B cell (primary cell): ENCODE measurements around the gene MYH3. TPM values are rescaled to one million over a fixed set of nuclear protein-coding genes. Genes with fewer than 3 reads are reported as not detected.

Experiments
- ATAC-seq: fragments of 200-7000 bp; cut with Tn5 transposase; one replicate; pipeline ENCODE4 v1.10.0; 2021; ENCODE audit warnings: low read depth, mild to moderate bottlenecking, moderate number of reproducible peaks, moderate library complexity
- CTCF ChIA-PET: fragments of 350-600 bp; sonication (Branson Sonifier 250); formaldehyde crosslinking; loops from one replicate; lab custom pipeline; 2021; ENCODE audit warnings: antibody characterized with exemption, inconsistent platforms; lab: Charles Lee
- POLR2A ChIA-PET: fragments of 350-600 bp; sonication (Branson Sonifier 250); formaldehyde crosslinking; loops from one replicate; lab custom pipeline; 2021; ENCODE audit warnings: antibody characterized with exemption; lab: Charles Lee
- DNase-seq: peaks from one replicate; pipeline ENCODE4 v3.0.0; 2013
- H2AFZ ChIP-seq: 2 replicates; pipeline ENCODE4 v1.6.1; 2012; ENCODE audit warnings: mild to moderate bottlenecking, low read depth, low read length; ENCODE audit not compliant: insufficient read depth, poor library complexity, severe bottlenecking
- H3K27ac ChIP-seq, 2 donors: 1 replicate in 1 of 2; 2 replicates in 1 of 2; pipeline ENCODE4 v1.5.1; 2012 to 2013; ENCODE audit warnings: low read length in 2 of 2, mild to moderate bottlenecking in 2 of 2, moderate library complexity in 1 of 2
- H3K27me3 ChIP-seq, 4 experiments: fragments of 200-600 bp in 1 of 4; sonication (generic) in 1 of 4; replicated peaks in 1 of 4; 1 replicate in 2 of 4; 2 replicates in 2 of 4; pipeline versions ENCODE4 v1.6.1 to v1.7.0; 2013 to 2016; ENCODE audit warnings: low read length in 3 of 4, mild to moderate bottlenecking in 2 of 4, mixed read lengths in 1 of 4, moderate library complexity in 1 of 4; ENCODE audit not compliant: insufficient read depth in 4 of 4, control insufficient read depth in 3 of 4; ENCODE audit errors: control extremely low read depth in 1 of 4
- H3K36me3 ChIP-seq, 2 experiments: replicated peaks in 1 of 2; 1 replicate in 1 of 2; 2 replicates in 1 of 2; pipeline versions ENCODE4 v1.6.1 to v1.7.1; 2013; ENCODE audit warnings: low read length in 1 of 2; ENCODE audit not compliant: insufficient read depth in 2 of 2, control insufficient read depth in 1 of 2; ENCODE audit errors: control extremely low read depth in 1 of 2, extremely low read depth in 1 of 2
- H3K4me1 ChIP-seq, 2 donors: fragments of 200-600 bp in 1 of 2; sonication (generic) in 1 of 2; 1 replicate in 1 of 2; 2 replicates in 1 of 2; pipeline versions ENCODE4 v1.5.1 to v1.6.1; 2013 to 2017; ENCODE audit warnings: low read length in 2 of 2; ENCODE audit not compliant: control insufficient read depth in 2 of 2, insufficient read depth in 2 of 2
- H3K4me2 ChIP-seq: replicated peaks from 2 replicates; pipeline ENCODE3; 2012; ENCODE audit warnings: mild to moderate bottlenecking, low read depth, low read length; ENCODE audit not compliant: poor library complexity, severe bottlenecking
- H3K4me3 ChIP-seq, 5 experiments: fragments of 200-600 bp in 1 of 5; sonication (generic) in 1 of 5; 1 replicate in 3 of 5; 2 replicates in 2 of 5; pipeline versions ENCODE4 v1.5.1 to v1.7.0; 2011 to 2016; ENCODE audit warnings: low read length in 4 of 5, mild to moderate bottlenecking in 4 of 5, low read depth in 2 of 5, control low read depth in 1 of 5, moderate library complexity in 1 of 5; ENCODE audit not compliant: insufficient read depth in 1 of 5; ENCODE audit errors: control extremely low read depth in 1 of 5, extremely low read depth in 1 of 5
- H3K79me2 ChIP-seq: fragments of 200-600 bp; sonication (generic); one replicate; pipeline ENCODE4 v1.6.0; 2016; ENCODE audit warnings: low read length; ENCODE audit not compliant: control insufficient read depth, insufficient read depth
- H3K9ac ChIP-seq: fragments of 200-600 bp; sonication (generic); 2 replicates; pipeline ENCODE4 v1.6.1; 2017; ENCODE audit warnings: mild to moderate bottlenecking, low read length, moderate library complexity
- H3K9me3 ChIP-seq, 3 donors: one replicate each; pipeline versions ENCODE4 v1.6.1 to v1.7.1; 2013; ENCODE audit warnings: low read length in 2 of 3; ENCODE audit not compliant: control insufficient read depth in 2 of 3, insufficient read depth in 1 of 3; ENCODE audit errors: control extremely low read depth in 1 of 3
- H4K20me1 ChIP-seq: 2 replicates; pipeline ENCODE4 v1.6.0; 2012; ENCODE audit warnings: mild to moderate bottlenecking, low read length; ENCODE audit not compliant: insufficient read depth, control insufficient read depth, poor library complexity, severe bottlenecking
- H3K27ac Mint-ChIP-seq: one replicate; pipeline ENCODE4 v1.8.0; 2021; ENCODE audit warnings: mixed read lengths
- H3K27me3 Mint-ChIP-seq: one replicate; pipeline ENCODE4 v1.8.0; 2021; ENCODE audit warnings: mixed read lengths
- H3K4me1 Mint-ChIP-seq: one replicate; pipeline ENCODE4 v1.8.0; 2021; ENCODE audit warnings: mixed read lengths
- H3K4me3 Mint-ChIP-seq: one replicate; pipeline ENCODE4 v1.8.0; 2021; ENCODE audit warnings: mixed read lengths
- H3K9me3 Mint-ChIP-seq: one replicate; pipeline ENCODE4 v1.8.0; 2022; ENCODE audit warnings: mixed read lengths; ENCODE audit not compliant: insufficient read depth
- EZH2 ChIP-seq: IDR thresholded peaks from 2 replicates; pipeline ENCODE4 v1.6.1; 2012; ENCODE audit warnings: borderline replicate concordance, low read depth, mild to moderate bottlenecking, moderate library complexity, low read length; ENCODE audit not compliant: insufficient read depth, poor library complexity, severe bottlenecking
- WGBS: methylation state at CpG from one replicate; pipeline ENCODE4 v1.1.5; 2013; ENCODE audit warnings: missing lambda C conversion rate; ENCODE audit not compliant: insufficient coverage; 5-methylcytosine and 5-hydroxymethylcytosine counted together
- intact Hi-C: fragments of 100-400 bp; cut with micrococcal nuclease; formaldehyde crosslinking; loops from one replicate; pipeline ENCODE4 v1.10.0; 2022
- polyA plus RNA-seq: library from polyadenylated mRNA; depleted of rRNA; stranded (reverse); fragments of >200 nt; gene quantifications from 2 replicates; pipeline ENCODE4 v1.2.3, GENCODE V29; 2012
- total RNA-seq, 2 donors: library from RNA; stranded (reverse); fragments of 120-200 nt in 1 of 2; gene quantifications; 1 replicate in 1 of 2; 2 replicates in 1 of 2; pipeline versions ENCODE4 v1.2.3 to v1.2.4, GENCODE V29; 2013 to 2022
- TF ChIP-seq, protein P1 (sequence below): fragments of 200-600 bp; IDR thresholded peaks from one replicate; pipeline ENCODE4 v1.8.0; 2022; ENCODE audit warnings: antibody characterized with exemption, mild to moderate bottlenecking

The MYH3 gene
- total and polyA plus RNA-seq, 2 donors (not counting 1 experiment from before 2014, with no cell fraction given): 9.4 to 10.9 TPM

DNA sequence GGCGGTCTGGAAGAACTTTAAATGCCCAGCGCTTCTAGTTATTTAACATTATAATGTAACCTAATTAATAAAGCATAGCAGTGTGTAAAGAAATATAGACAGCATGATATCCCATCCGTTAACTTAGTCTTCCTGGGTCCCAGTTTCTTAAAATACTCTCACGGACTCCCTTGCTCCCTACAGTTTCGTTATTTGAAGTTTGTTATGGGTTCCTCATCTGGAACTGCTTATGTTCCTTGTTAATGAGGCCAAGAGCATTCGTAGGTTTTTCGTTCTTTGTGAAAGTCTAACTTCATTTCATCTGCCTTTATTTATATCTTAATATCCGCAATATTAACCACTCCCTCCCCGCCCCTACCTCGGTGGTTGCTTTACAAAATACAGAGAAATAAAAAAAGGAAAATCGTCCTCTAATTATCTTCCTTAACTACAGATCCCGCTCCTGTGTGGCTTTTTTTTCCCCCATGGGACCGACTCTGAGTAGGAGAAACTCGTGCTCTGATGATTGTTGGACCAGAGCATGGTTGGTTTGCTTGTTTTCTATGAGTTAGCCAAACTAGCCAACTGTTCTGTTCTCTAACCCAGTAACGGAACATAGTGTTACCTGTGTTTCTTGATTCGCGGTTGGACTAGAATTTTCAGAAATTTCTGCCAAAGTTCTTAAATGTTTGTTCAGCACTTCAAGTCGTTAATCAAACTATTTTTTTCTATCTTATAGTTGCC is 41.1 kb upstream of the MYH3 start:
- ATAC-seq: no peak
- ChIA-PET POLR2A (interaction anchor here (0.6 kb wide), 1 partner anchor 656 kb away, joined by 6 read pairs; no protein-coding TSS in a partner anchor), CTCF (no interaction called here)
- Histone ChIP-seq H3K4me1 (peaks cover 32 to 51% of the 10 kb centered on the region in 2 donors), H3K4me3 (peak overlapping the region; percentile 78 to 91 (median 84)), H3K27ac (peak overlapping the region; percentile 81 to 93), H3K79me2 (peaks cover 83% of the 10 kb centered on the region), H3K4me2 (peak overlapping the region; percentile 90), H3K9me3 (no peaks in the 10 kb centered on the region), H3K36me3 (peaks cover 0 to 22% of the 10 kb centered on the region in 2 experiments), H2AFZ (peak overlapping the region; percentile 95), H4K20me1 (no peaks in the 10 kb centered on the region), H3K27me3 (no peaks in the 10 kb centered on the region), H3K9ac (peak overlapping the region; percentile 82)
- DNase-seq: peak; percentile 27
- Mint-ChIP-seq H3K4me3 (peak overlapping the region; percentile 93), H3K27ac (peak overlapping the region; percentile 96), H3K27me3 (no peaks in the 10 kb centered on the region), H3K9me3 (no peaks in the 10 kb centered on the region), H3K4me1 (peaks cover 54% of the 10 kb centered on the region)
- intact Hi-C loops: loop anchor here (5.0 kb wide), 1 partner anchor 1299 kb away; the partner anchor contains the start of gene ZNF18
- no peak for TF ChIP-seq EZH2
- TF ChIP-seq, protein P1, sequence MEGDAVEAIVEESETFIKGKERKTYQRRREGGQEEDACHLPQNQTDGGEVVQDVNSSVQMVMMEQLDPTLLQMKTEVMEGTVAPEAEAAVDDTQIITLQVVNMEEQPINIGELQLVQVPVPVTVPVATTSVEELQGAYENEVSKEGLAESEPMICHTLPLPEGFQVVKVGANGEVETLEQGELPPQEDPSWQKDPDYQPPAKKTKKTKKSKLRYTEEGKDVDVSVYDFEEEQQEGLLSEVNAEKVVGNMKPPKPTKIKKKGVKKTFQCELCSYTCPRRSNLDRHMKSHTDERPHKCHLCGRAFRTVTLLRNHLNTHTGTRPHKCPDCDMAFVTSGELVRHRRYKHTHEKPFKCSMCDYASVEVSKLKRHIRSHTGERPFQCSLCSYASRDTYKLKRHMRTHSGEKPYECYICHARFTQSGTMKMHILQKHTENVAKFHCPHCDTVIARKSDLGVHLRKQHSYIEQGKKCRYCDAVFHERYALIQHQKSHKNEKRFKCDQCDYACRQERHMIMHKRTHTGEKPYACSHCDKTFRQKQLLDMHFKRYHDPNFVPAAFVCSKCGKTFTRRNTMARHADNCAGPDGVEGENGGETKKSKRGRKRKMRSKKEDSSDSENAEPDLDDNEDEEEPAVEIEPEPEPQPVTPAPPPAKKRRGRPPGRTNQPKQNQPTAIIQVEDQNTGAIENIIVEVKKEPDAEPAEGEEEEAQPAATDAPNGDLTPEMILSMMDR: no peak
- WGBS: no CpG with 5 or more reads among the region's 18 CpGs
